SU-DHL-6 (cell line): ENCODE measurements around the gene AGPAT2.

ENCODE experiments used
- EZH2phosphoT487 ChIP-seq: fragments of 200-600 bp; sonication (generic), shearing (Covaris generic); conservative IDR thresholded peaks from 2 replicates; pipeline ENCODE4 v1.6.1; 2018; ENCODE audit warnings: mild to moderate bottlenecking, antibody characterized with exemption, low read length, moderate library complexity, mixed read lengths
- TF ChIP-seq, protein P1 (sequence below): fragments of 200-600 bp; sonication (generic); IDR thresholded peaks from one replicate; pipeline ENCODE4 v1.5.1; 2017; ENCODE audit warnings: antibody characterized with exemption, mild to moderate bottlenecking, low read length, moderate library complexity; ENCODE audit not compliant: insufficient read depth, poor library complexity, severe bottlenecking

- TF ChIP-seq, protein P1, sequence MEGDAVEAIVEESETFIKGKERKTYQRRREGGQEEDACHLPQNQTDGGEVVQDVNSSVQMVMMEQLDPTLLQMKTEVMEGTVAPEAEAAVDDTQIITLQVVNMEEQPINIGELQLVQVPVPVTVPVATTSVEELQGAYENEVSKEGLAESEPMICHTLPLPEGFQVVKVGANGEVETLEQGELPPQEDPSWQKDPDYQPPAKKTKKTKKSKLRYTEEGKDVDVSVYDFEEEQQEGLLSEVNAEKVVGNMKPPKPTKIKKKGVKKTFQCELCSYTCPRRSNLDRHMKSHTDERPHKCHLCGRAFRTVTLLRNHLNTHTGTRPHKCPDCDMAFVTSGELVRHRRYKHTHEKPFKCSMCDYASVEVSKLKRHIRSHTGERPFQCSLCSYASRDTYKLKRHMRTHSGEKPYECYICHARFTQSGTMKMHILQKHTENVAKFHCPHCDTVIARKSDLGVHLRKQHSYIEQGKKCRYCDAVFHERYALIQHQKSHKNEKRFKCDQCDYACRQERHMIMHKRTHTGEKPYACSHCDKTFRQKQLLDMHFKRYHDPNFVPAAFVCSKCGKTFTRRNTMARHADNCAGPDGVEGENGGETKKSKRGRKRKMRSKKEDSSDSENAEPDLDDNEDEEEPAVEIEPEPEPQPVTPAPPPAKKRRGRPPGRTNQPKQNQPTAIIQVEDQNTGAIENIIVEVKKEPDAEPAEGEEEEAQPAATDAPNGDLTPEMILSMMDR = no peak
- TF ChIP-seq EZH2phosphoT487 = no peak
These were observed 23.3 kb upstream of the AGPAT2 start for GRCh38 chr9:136710543-136710942.
